ENCODE data around the gene PPP6R3.
"Not testable (repeated sequence)": the region's sequence is repeated elsewhere in the genome, so short reads cannot be mapped to it uniquely, and the experiment has no call there.

- not testable (repeated sequence) for TF ChIP-seq CTCF (IDR thresholded peaks at IDR 0.05); REST (IDR thresholded peaks at IDR 0.05; ENCODE audit: insufficient read depth in 1 of 2, low read depth in 2 of 2, low read length in 1 of 2); POLR2AphosphoS5 (IDR thresholded peaks at IDR 0.05; ENCODE audit: low read depth, low read length)
Measured at GRCh38 chr11:68634606-68635005, 174.1 kb downstream of the PPP6R3 start.

All from Panc1 (cell line).